Stimulated activated memory B cell treated with anti-CD40 and anti-IgM and Interleukin-4, amounts not matched to agents 10 μg/mL and 1 μg/mL and 100 μg/mL, for 72 hours (primary cell): ENCODE results near the gene QPCT.
"Not testable (repeated sequence)": the region's sequence is repeated elsewhere in the genome, so short reads cannot be mapped to it uniquely, and the experiment has no call there.

Experiments
- ATAC-seq: fragments of 150-1000 bp; cut with Tn5 transposase; 2 replicates; pipeline ENCODE4 v1.10.0; 2021
- H3K27ac Mint-ChIP-seq: one replicate; pipeline ENCODE4 v1.8.0; 2022; ENCODE audit warnings: mild to moderate bottlenecking, mixed read lengths
- H3K27me3 Mint-ChIP-seq: one replicate; pipeline ENCODE4 v1.8.0; 2022; ENCODE audit warnings: mixed read lengths
- H3K36me3 Mint-ChIP-seq: one replicate; pipeline ENCODE4 v1.8.0; 2022; ENCODE audit warnings: mixed read lengths
- H3K4me1 Mint-ChIP-seq: one replicate; pipeline ENCODE4 v1.8.0; 2022; ENCODE audit warnings: mixed read lengths
- H3K4me3 Mint-ChIP-seq: one replicate; pipeline ENCODE4 v1.8.0; 2022; ENCODE audit warnings: mild to moderate bottlenecking, moderate library complexity, mixed read lengths
- H3K9me3 Mint-ChIP-seq: one replicate; pipeline ENCODE4 v1.8.0; 2022; ENCODE audit warnings: mixed read lengths

QPCT gene

DNA sequence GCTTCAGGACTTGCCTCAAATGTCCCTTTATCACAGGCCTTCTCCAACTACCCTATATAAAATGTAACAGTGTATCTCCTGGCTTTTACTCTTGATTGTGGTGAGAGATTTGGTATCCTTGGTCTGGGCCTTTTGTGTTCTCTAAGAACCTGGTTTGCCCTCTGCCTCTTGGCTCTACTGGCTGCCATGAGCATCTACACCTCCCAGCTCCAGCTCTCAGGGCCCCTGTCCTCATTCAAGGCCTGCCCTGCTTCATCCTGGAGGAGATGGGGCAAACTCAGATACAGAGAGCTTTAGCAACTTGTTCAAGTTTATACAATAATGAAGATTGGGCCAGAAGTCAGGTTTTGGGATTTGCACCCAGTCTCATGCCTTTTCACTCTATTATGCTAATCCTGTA lies 45.0 kb downstream of the QPCT start:
- Mint-ChIP-seq H3K36me3 (no peaks in the 10 kb centered on the region), H3K4me3 (no peak overlapping the region), H3K9me3 (no peaks in the 10 kb centered on the region), H3K27me3 (no peaks in the 10 kb centered on the region), H3K27ac (no peak overlapping the region), H3K4me1 (no peaks in the 10 kb centered on the region)
- ATAC-seq: no peak

DNA sequence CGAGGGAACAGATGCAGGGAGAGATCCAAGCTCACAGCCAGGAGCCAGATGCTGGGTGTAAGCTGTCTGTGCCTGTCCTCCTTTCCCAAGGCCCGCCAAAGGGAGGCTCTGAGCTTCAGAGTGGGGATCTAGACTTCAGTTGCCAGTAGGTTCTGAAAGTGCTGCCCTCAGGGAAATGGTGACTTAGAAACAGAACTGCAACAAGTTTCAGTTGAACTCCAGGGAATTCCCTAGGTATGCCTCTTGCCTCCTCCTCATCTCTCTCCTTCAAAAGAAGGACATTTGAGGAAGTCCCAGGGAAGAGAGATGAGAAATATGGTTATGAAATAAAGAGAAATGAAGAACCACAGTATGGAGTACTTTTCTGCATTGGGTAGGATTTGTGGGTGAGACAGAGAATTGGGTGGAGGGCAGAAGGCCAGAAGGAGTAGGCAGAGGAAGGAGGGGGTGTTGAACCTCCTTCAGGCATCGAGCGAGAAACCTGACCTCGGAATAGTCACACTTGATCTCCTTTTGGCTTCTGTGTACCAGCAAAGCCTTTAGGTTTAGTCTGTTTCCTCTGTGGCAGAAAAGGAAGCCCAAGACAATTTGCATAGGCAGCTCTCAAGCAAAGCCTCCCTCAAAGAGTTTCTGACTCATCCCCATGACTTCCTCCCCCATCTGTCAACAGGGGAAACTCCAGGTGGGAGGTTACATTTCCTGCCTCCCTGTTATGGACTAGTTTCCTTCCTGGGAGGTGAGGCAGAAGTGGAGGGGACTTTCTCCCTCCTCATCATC lies 45.7 kb downstream of the QPCT start:
- H3K4me1 Mint-ChIP-seq: no peaks in the 10 kb centered on the region

GRCh38 chr2:37390777-37391176 lies 46.3 kb downstream of the QPCT start:
- no peak overlapping the region for H3K27ac Mint-ChIP-seq
- peaks cover 3% of the 10 kb centered on the region for H3K4me1 Mint-ChIP-seq
- peak overlapping the region; percentile 4 for H3K4me3 Mint-ChIP-seq
- H3K27me3 Mint-ChIP-seq: no peaks in the 10 kb centered on the region
- no peaks in the 10 kb centered on the region for H3K36me3 Mint-ChIP-seq
- ATAC-seq: no peak
- H3K9me3 Mint-ChIP-seq: no peaks in the 10 kb centered on the region

More for the DNA sequence above, 45.7 kb downstream of the QPCT start:
- H3K4me3 Mint-ChIP-seq: peak overlapping the region; percentile 6
- no peak overlapping the region for H3K27ac Mint-ChIP-seq
- H3K27me3 Mint-ChIP-seq: no peaks in the 10 kb centered on the region
- peak; percentile 98 for ATAC-seq
- no peaks in the 10 kb centered on the region for H3K36me3 Mint-ChIP-seq
- no peaks in the 10 kb centered on the region for H3K9me3 Mint-ChIP-seq

DNA sequence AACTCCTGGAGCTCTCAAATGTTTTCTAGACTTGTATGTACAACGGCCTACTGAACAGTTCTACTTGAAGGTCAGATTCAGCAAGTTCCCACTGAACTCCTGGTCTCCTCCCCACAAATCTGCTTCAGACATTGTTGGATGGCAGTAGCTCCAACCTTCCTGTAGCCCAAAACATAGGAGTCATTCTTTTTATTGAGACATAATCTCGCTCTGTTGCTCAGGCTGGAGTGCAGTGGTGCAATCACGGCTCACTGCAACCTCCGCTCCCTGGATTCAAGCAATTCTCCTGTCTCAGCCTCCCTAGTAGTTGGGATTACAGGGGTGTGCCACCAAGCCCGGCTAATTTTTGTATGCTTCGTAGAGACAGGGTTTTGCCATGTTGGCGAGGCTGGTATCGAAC lies 47.3 kb downstream of the QPCT start:
- Mint-ChIP-seq H3K9me3 (no peaks in the 10 kb centered on the region), H3K27me3 (no peaks in the 10 kb centered on the region), H3K27ac (no peak overlapping the region), H3K4me1 (peaks cover 6% of the 10 kb centered on the region), H3K36me3 (no peaks in the 10 kb centered on the region), H3K4me3 (no peak overlapping the region)
- ATAC-seq: no peak

DNA sequence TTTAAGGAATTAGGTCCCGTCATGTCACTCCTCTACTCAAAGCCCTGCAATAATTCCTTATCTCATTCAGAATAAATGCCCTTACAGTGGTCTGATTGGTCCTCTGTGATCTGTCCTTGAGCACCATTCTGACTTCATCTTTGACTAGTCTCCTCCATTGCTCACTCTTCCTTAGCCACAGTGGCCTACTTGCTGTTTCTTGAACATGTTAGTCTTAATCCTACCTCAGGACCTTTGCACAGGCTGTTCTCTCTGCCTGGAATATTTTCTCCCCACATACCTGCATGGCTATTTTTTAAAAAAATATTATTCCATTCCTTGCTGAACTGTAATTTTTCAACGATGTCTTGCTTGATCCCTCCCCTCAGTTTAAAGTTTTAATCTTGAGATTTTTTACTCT lies 48.0 kb downstream of the QPCT start:
- Mint-ChIP-seq H3K4me3 (no peak overlapping the region), H3K27ac (no peak overlapping the region), H3K36me3 (no peaks in the 10 kb centered on the region), H3K4me1 (peaks cover 6% of the 10 kb centered on the region), H3K27me3 (no peaks in the 10 kb centered on the region), H3K9me3 (no peaks in the 10 kb centered on the region)
- ATAC-seq: no peak

- H3K4me3 Mint-ChIP-seq: no peak overlapping the region
- no peak overlapping the region for H3K27ac Mint-ChIP-seq
- H3K27me3 Mint-ChIP-seq: no peaks in the 10 kb centered on the region
- peaks cover 6% of the 10 kb centered on the region for H3K4me1 Mint-ChIP-seq
- ATAC-seq: peak; percentile 44
- H3K9me3 Mint-ChIP-seq: no peaks in the 10 kb centered on the region
- no peaks in the 10 kb centered on the region for H3K36me3 Mint-ChIP-seq
Observed at GRCh38 chr2:37394263-37394662, 49.8 kb downstream of the QPCT start.

GRCh38 chr2:37394796-37395555 lies 50.5 kb downstream of the QPCT start:
- Mint-ChIP-seq H3K9me3 (no peaks in the 10 kb centered on the region), H3K4me1 (peaks cover 6% of the 10 kb centered on the region), H3K27ac (no peak overlapping the region), H3K27me3 (no peaks in the 10 kb centered on the region), H3K4me3 (no peak overlapping the region), H3K36me3 (no peaks in the 10 kb centered on the region)
- ATAC-seq: no peak

DNA sequence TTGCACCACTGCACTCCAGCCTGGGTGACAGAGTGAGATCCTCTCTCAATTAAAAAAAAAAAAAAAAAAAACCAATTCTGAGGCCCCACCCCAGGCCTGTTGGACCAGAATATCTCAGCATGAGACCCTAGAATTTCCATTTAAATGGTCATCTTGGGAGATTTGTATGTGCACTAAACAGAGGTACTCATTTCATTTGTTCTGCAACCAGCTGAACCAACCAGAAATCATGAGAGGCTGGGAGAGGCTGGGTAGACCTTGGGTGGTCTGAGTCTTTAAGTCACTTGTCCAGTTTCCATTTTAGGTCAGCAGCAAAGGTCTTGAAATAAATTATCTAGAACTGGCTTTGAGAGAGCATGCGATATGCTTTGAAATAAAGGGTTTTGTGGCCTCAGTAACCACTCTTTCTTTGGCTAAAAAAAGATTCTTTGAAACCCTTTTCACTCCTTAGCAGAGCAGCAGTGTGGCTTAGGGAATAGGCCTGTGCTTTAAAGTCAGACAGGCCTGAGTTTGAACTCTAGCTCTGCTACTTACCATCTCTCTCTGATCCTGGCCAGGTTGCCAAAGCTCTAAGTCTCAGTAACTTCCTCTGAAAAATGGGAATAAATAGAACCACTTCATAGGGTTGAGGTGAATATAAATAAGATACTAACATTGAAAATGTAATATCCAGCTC lies 52.6 kb downstream of the QPCT start:
- no peak overlapping the region for H3K4me3 Mint-ChIP-seq
- no peak overlapping the region for H3K27ac Mint-ChIP-seq
- peaks cover 6% of the 10 kb centered on the region for H3K4me1 Mint-ChIP-seq
- no peaks in the 10 kb centered on the region for H3K27me3 Mint-ChIP-seq
- H3K36me3 Mint-ChIP-seq: no peaks in the 10 kb centered on the region
- no peaks in the 10 kb centered on the region for H3K9me3 Mint-ChIP-seq
- ATAC-seq: no peak

GRCh38 chr2:37398990-37399389 lies 54.6 kb downstream of the QPCT start:
- ATAC-seq: no peak
- peaks cover 5% of the 10 kb centered on the region for H3K9me3 Mint-ChIP-seq
- peaks cover 6% of the 10 kb centered on the region for H3K4me1 Mint-ChIP-seq
- H3K4me3 Mint-ChIP-seq: no peak overlapping the region
- H3K36me3 Mint-ChIP-seq: peaks cover 2% of the 10 kb centered on the region
- no peak overlapping the region for H3K27ac Mint-ChIP-seq
- no peaks in the 10 kb centered on the region for H3K27me3 Mint-ChIP-seq

GRCh38 chr2:37400041-37400440 lies 55.6 kb downstream of the QPCT start:
- peaks cover 6% of the 10 kb centered on the region for H3K36me3 Mint-ChIP-seq

GRCh38 chr2:37402636-37403035 lies 58.2 kb downstream of the QPCT start:
- ATAC-seq: no peak
- no peak overlapping the region for H3K4me3 Mint-ChIP-seq

More at GRCh38 chr2:37400041-37400440, 55.6 kb downstream of the QPCT start:
- Mint-ChIP-seq H3K4me1 (peaks cover 6% of the 10 kb centered on the region), H3K27ac (no peak overlapping the region), H3K9me3 (peaks cover 5% of the 10 kb centered on the region), H3K4me3 (no peak overlapping the region), H3K27me3 (no peaks in the 10 kb centered on the region)
- ATAC-seq: no peak

GRCh38 chr2:37405781-37406180 lies 61.4 kb downstream of the QPCT start:
- ATAC-seq: no peak
- Mint-ChIP-seq H3K4me3 (no peak overlapping the region), H3K27me3 (no peaks in the 10 kb centered on the region), H3K27ac (no peak overlapping the region), H3K4me1 (no peaks in the 10 kb centered on the region), H3K9me3 (peaks cover 5% of the 10 kb centered on the region), H3K36me3 (peaks cover 6% of the 10 kb centered on the region)

More at GRCh38 chr2:37402636-37403035, 58.2 kb downstream of the QPCT start:
- Mint-ChIP-seq H3K27ac (no peak overlapping the region), H3K36me3 (peaks cover 6% of the 10 kb centered on the region), H3K4me1 (no peaks in the 10 kb centered on the region), H3K27me3 (no peaks in the 10 kb centered on the region), H3K9me3 (peaks cover 5% of the 10 kb centered on the region)

DNA sequence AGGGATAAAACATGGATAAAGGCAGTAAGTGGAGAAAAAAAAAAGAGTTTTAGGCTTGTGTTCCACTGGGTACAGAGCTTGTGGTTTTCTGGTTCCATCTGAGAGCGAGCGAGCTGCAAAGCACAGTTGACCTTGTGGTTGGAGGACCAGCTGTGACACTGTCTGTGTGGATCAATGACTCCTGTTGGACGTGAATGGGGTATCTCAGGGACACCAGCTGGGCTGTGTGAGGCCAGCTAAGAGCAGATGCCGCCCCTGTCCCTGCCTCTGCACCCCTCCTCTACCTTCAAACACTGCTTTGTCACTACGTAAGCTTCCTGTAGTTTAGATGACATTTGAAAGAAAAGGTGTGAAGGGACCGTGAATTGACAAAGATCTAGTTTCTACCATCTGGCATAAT lies 67.8 kb downstream of the QPCT start:
- Mint-ChIP-seq H3K27ac (no peak overlapping the region), H3K4me3 (no peak overlapping the region), H3K27me3 (no peaks in the 10 kb centered on the region), H3K36me3 (no peaks in the 10 kb centered on the region), H3K4me1 (peaks cover 8% of the 10 kb centered on the region), H3K9me3 (no peaks in the 10 kb centered on the region)
- ATAC-seq: no peak

GRCh38 chr2:37413911-37414469 lies 69.6 kb downstream of the QPCT start:
- H3K4me1 Mint-ChIP-seq, H3K27me3 Mint-ChIP-seq, H3K36me3 Mint-ChIP-seq, ATAC-seq, H3K27ac Mint-ChIP-seq, H3K4me3 Mint-ChIP-seq, H3K9me3 Mint-ChIP-seq: not testable (repeated sequence)

GRCh38 chr2:37414470-37414949 lies 70.1 kb downstream of the QPCT start:
- Mint-ChIP-seq H3K27me3 (no peaks in the 10 kb centered on the region), H3K9me3 (no peaks in the 10 kb centered on the region), H3K36me3 (no peaks in the 10 kb centered on the region), H3K27ac (no peak overlapping the region), H3K4me3 (no peak overlapping the region), H3K4me1 (peaks cover 8% of the 10 kb centered on the region)
- ATAC-seq: peak; percentile 73
